ENCODE results near the gene CTAG2.
"Not testable (repeated sequence)": the region's sequence is repeated elsewhere in the genome, so short reads cannot be mapped to it uniquely, and the experiment has no call there.

CTAG2 gene

DNA sequence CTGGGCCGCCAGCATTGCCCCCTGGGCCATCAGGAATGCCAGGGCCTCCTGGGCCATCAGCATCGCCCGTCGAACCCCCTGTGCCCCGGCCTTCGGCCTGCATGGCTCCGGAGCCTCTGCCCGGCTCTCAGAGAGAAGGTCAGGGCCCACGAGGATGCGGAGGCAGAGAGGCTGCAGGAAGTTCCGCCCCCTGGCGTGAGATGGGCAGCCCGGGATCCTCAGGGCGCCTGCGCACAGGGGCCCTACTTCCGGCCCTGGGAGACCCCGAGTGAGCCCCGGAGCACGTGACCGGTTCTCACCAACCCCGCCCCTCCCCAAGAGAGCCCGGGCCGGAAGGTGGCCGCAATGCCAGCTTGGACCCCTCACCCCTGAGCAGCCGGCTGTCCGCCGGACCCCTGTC, at the start of gene CTAG2:
Gene CTAG2, minus strand, starts transcription at position 167 of the 400 bp plus-strand sequence. Its CDS starts 64 bp downstream, at position 103.
- POLR2A ChIA-PET, CTCF ChIA-PET: not testable (repeated sequence)

DNA sequence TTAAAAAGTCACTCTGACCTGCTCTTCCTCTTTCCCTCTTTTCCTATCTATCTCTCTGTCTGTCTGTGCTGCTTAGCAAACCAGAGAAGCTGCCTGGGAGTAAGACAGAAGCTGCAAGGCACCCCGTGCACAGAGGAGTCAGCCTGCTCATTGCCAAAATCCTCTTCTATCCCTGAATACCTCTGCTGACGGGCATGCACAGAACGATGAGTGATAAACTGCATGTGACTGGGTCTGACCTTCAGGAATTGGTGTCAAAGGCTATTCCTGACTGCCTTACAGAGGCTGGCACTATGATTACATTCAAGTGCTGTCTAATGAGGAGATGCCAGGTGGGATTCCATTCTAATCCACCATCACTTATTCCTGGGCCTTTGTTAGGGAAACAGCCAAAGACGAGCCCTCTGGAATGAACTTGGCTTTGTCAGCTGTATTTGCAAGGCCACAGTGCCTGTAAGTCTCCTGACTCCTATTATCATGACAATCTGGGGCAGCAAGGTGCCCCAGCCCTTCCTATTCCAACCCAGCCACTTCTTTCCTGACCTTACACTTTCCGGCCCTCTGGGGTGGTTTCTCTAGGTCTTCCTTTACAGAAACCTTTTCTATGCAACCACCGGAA, 45.4 kb upstream of the CTAG2 start:
- TF ChIP-seq, protein P1, sequence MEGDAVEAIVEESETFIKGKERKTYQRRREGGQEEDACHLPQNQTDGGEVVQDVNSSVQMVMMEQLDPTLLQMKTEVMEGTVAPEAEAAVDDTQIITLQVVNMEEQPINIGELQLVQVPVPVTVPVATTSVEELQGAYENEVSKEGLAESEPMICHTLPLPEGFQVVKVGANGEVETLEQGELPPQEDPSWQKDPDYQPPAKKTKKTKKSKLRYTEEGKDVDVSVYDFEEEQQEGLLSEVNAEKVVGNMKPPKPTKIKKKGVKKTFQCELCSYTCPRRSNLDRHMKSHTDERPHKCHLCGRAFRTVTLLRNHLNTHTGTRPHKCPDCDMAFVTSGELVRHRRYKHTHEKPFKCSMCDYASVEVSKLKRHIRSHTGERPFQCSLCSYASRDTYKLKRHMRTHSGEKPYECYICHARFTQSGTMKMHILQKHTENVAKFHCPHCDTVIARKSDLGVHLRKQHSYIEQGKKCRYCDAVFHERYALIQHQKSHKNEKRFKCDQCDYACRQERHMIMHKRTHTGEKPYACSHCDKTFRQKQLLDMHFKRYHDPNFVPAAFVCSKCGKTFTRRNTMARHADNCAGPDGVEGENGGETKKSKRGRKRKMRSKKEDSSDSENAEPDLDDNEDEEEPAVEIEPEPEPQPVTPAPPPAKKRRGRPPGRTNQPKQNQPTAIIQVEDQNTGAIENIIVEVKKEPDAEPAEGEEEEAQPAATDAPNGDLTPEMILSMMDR (IDR thresholded peaks at IDR 0.05; ENCODE audit: insufficient read depth, low read length, missing control alignments) = no peak
- H3K4me3 ChIP-seq (ENCODE audit: low read depth, low read length) = no peak overlapping the region
- ChIA-PET CTCF (no interaction called here), POLR2A (no interaction called here)
- DNase-seq (ENCODE audit: low read depth, low spot score) = no peak

More for the DNA sequence above, at the start of gene CTAG2:
- DNase-seq (ENCODE audit: low read depth, low spot score); H3K4me3 ChIP-seq (ENCODE audit: low read depth, low read length): not testable (repeated sequence)

DNA sequence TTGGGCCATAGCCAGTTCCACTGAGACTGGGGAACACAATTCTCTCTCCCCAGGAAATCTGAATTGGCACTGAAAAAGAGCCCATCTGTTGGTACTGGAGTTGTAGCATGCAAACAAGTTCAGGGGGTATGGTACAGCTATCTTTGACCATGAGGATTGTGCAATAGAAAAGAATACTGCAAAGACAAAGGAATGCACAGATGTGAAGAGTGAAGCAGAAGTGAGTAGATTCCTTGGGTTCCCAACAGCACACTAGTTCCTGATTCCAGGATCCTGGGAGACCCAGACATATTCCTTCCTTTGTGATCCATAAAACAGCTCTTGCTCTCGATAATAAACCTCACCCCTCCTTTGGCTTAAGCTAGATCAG, 43.3 kb upstream of the CTAG2 start:
- no peak for DNase-seq (ENCODE audit: low read depth, low spot score)
- CTCF ChIA-PET = interaction anchor here (1.0 kb wide), 1 partner anchor 11 kb away, joined by 3 read pairs; no protein-coding TSS in a partner anchor
- no peak overlapping the region for H3K4me3 ChIP-seq (ENCODE audit: low read depth, low read length)
- TF ChIP-seq, protein P1 (IDR thresholded peaks at IDR 0.05; ENCODE audit: insufficient read depth, low read length, missing control alignments) = no peak
- POLR2A ChIA-PET = interaction anchor here (0.7 kb wide), 1 partner anchor 141 kb away, joined by 4 read pairs; no protein-coding TSS in a partner anchor

DNA sequence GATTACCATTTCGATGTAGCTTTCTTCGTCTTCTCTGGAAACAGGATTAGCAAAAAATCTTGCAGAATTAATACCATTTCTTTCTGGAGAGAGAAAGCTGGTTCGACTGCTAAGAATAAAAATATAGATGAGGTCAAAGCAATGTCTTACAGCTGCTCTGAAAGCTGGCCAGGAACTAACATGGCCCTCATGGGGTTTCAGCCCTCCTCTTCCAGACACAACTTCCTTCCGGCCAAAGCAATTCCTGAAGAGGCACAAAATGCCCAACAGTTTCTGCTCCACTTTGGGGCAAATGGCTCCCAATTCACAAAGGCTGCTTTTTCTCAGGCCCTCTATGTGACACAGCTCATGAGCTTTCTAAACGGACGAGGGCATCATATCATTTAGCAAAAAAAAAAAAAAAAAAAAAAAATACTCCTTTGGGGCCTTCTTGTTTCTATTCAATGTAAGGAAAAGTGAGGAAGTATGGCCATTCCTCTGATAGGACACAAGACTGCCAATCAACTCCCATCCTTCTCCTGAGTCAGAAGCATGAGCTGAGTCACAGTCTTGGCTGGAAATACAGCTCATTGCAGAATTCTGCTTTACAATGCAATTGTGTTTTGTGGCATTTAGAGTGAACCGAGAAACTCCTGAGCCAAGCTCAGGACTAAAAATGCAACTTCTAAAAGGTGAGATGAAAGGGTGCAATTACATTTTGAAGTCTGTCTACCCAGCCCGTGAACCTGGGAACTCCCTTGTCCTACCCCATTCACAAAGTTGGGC, 42.7 kb upstream of the CTAG2 start:
- POLR2A ChIA-PET = interaction anchor here (0.7 kb wide), 1 partner anchor 142 kb away, joined by 4 read pairs; no protein-coding TSS in a partner anchor
- CTCF ChIA-PET = interaction anchor here (1.0 kb wide), 1 partner anchor 11 kb away, joined by 3 read pairs; no protein-coding TSS in a partner anchor
- DNase-seq (ENCODE audit: low read depth, low spot score) = no peak
- TF ChIP-seq, protein P1 (IDR thresholded peaks at IDR 0.05; ENCODE audit: insufficient read depth, low read length, missing control alignments) = no peak
- no peak overlapping the region for H3K4me3 ChIP-seq (ENCODE audit: low read depth, low read length)

DNA sequence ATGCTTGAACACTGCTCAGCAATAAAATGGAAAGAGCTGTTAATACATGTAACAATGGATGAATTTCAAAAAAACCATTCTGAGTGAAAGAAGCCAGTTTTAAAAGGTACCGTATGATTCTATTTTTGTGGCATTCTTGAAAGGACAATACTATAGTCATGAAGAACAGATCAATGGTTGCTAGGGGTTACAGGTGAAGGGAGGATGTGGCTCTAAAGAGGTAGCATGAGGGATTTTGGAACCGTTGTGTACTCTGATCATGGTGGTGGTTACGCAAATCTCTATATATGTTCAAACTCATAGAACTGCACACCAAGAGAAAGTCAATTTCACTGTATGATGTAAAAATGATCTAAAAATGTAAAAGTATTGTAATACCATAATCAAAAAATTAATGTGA, 40.0 kb upstream of the CTAG2 start:
- POLR2A ChIA-PET = no interaction called here
- DNase-seq (ENCODE audit: low read depth, low spot score) = no peak
- CTCF ChIA-PET = no interaction called here
- TF ChIP-seq, protein P1 (IDR thresholded peaks at IDR 0.05; ENCODE audit: insufficient read depth, low read length, missing control alignments) = no peak
- no peak overlapping the region for H3K4me3 ChIP-seq (ENCODE audit: low read depth, low read length)

DNA sequence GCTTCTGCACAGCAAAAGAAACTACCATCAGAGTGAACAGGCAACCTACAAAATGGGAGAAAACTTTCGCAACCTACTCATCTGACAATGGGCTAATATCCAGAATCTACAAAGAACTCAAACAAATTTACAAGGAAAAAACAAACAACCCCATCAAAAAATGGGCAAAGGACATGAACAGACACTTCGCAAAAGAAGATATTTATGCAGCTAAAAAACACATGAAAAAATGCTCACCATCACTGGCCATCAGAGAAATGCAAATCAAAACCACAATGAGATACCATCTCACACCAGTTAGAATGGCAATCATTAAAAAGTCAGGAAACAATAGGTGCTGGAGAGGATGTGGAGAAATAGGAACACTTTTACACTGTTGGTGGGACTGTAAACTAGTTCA, 37.1 kb upstream of the CTAG2 start:
- H3K4me3 ChIP-seq (ENCODE audit: low read depth, low read length); DNase-seq (ENCODE audit: low read depth, low spot score); POLR2A ChIA-PET; CTCF ChIA-PET: not testable (repeated sequence)

DNA sequence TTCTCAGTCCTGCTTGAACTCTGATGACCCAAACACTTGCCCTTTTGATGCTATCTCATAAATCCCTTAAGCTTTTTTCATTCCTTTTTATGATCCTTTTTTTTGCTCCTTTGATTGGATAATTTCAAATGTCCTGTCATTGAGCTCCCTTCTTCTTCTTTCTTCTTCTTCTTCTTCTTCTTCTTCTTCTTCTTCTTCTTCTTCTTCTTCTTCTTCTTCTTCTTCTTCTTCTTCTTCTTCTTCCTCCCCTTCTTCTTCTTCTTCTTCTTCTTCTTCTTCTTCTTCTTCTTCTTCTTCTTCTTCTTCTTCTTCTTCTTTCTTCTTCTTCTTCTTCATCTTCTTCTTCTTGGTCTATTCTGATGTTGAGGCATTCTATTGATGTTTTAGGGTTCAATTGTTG, 18.7 kb upstream of the CTAG2 start:
- H3K4me3 ChIP-seq (ENCODE audit: low read depth, low read length); DNase-seq (ENCODE audit: low read depth, low spot score); POLR2A ChIA-PET: not testable (repeated sequence)
- CTCF ChIA-PET = interaction anchor here (1.3 kb wide), 1 partner anchor 75 kb away, joined by 3 read pairs; no protein-coding TSS in a partner anchor

DNA sequence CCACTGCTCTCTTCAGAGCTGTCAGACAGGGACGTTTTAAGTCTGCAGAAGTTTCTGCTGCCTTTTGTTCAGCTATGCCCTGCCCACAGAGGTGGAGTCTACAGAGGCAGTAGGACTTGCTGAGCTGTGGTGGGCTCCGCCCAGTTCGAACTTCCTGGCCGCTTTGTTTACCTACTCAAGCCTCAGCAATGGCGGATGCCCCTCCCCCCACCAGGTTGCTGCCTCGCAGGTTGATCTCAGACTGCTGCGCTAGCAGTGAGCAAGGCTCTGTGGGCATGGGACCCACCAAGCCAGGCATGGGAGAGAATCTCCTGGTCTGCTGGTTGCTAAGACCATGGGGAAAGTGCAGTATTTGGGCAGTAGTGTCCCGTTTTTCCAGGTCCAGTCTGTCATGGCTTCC, 17.5 kb upstream of the CTAG2 start:
- H3K4me3 ChIP-seq (ENCODE audit: low read depth, low read length); POLR2A ChIA-PET; CTCF ChIA-PET; DNase-seq (ENCODE audit: low read depth, low spot score): not testable (repeated sequence)
